Osteoblast (primary cell): ENCODE results near the gene SOWAHB. TPM values are rescaled to one million over a fixed set of nuclear protein-coding genes. Genes with fewer than 3 reads are reported as not detected.
A peak's percentile ranks its signal among the peaks of the same experiment; 100 is the strongest.

Experiments
- DNase-seq: peaks from one replicate; pipeline ENCODE4 v3.0.0; 2011; ENCODE audit warnings: low spot score, mixed read lengths; ENCODE audit not compliant: insufficient read length; ENCODE audit errors: missing footprints
- H2AFZ ChIP-seq: 2 replicates; pipeline ENCODE4 v1.6.0; 2011; ENCODE audit warnings: mild to moderate bottlenecking, low read length
- H3K27ac ChIP-seq: 2 replicates; pipeline ENCODE4 v1.5.1; 2011; ENCODE audit warnings: mild to moderate bottlenecking, low read depth, low read length, moderate library complexity
- H3K27me3 ChIP-seq: 2 replicates; pipeline ENCODE4 v1.6.0; 2012; ENCODE audit warnings: mild to moderate bottlenecking, control low read depth, inconsistent platforms, low read length, moderate library complexity; ENCODE audit not compliant: insufficient read depth
- H3K36me3 ChIP-seq: 2 replicates; pipeline ENCODE4 v1.5.1; 2011; ENCODE audit warnings: mild to moderate bottlenecking, low read length, control low read depth, moderate library complexity; ENCODE audit not compliant: insufficient read depth
- H3K4me1 ChIP-seq: 2 replicates; pipeline ENCODE4 v1.5.1; 2011; ENCODE audit warnings: mild to moderate bottlenecking, low read length, control low read depth, moderate library complexity; ENCODE audit not compliant: insufficient read depth
- H3K4me2 ChIP-seq: 2 replicates; pipeline ENCODE4 v1.6.0; 2011; ENCODE audit warnings: mild to moderate bottlenecking, low read length; ENCODE audit not compliant: insufficient read depth
- H3K4me3 ChIP-seq: fragments of 200-600 bp; sonication (generic); 3 replicates; pipeline ENCODE4 v1.5.1; 2012; ENCODE audit warnings: mild to moderate bottlenecking, low read length, inconsistent platforms; ENCODE audit not compliant: insufficient read depth
- H3K79me2 ChIP-seq: 2 replicates; pipeline ENCODE4 v1.6.0; 2012; ENCODE audit warnings: mild to moderate bottlenecking, low read length, control low read depth, inconsistent platforms; ENCODE audit not compliant: insufficient read depth
- H3K9me3 ChIP-seq: 2 replicates; pipeline ENCODE4 v1.5.1; 2011; ENCODE audit warnings: low read depth, low read length, control low read depth
- H4K20me1 ChIP-seq: 2 replicates; pipeline ENCODE4 v1.6.0; 2012; ENCODE audit warnings: mild to moderate bottlenecking, low read length, control low read depth; ENCODE audit not compliant: insufficient read depth
- CTCF ChIP-seq: IDR thresholded peaks from 2 replicates; pipeline ENCODE4 v1.5.1; 2011; ENCODE audit warnings: mild to moderate bottlenecking, low read depth, low read length, moderate library complexity; ENCODE audit errors: extremely low read depth
- total RNA-seq: library from RNA; depleted of rRNA; stranded (reverse); fragments of >200 nt; gene quantifications from 2 replicates; pipeline ENCODE4 v1.2.3, GENCODE V29; 2012

The SOWAHB gene
- total RNA-seq, 1 donor: under 0.01 TPM

GRCh38 chr4:76895619-76896018, 2.3 kb downstream of the SOWAHB start:
- H2AFZ ChIP-seq: no peak overlapping the region
- peaks cover 4% of the 10 kb centered on the region for H3K4me1 ChIP-seq
- H3K79me2 ChIP-seq: no peaks in the 10 kb centered on the region
- H3K9me3 ChIP-seq: no peaks in the 10 kb centered on the region
- no peaks in the 10 kb centered on the region for H3K36me3 ChIP-seq
- no peak overlapping the region for H3K4me2 ChIP-seq
- peak; percentile 5 for TF ChIP-seq CTCF
- H4K20me1 ChIP-seq: no peaks in the 10 kb centered on the region
- H3K27ac ChIP-seq: no peak overlapping the region
- no peak overlapping the region for H3K4me3 ChIP-seq
- peaks cover 82% of the 10 kb centered on the region for H3K27me3 ChIP-seq
- DNase-seq: no peak

GRCh38 chr4:76894537-76895255, 3.2 kb downstream of the SOWAHB start:
- no peak overlapping the region for H2AFZ ChIP-seq
- peaks cover 4% of the 10 kb centered on the region for H3K4me1 ChIP-seq
- H3K4me3 ChIP-seq: no peak overlapping the region
- peaks cover 77% of the 10 kb centered on the region for H3K27me3 ChIP-seq
- DNase-seq: no peak
- no peak overlapping the region for H3K27ac ChIP-seq
- no peak overlapping the region for H3K4me2 ChIP-seq
- H3K79me2 ChIP-seq: no peaks in the 10 kb centered on the region
- H3K9me3 ChIP-seq: no peaks in the 10 kb centered on the region
- H4K20me1 ChIP-seq: no peaks in the 10 kb centered on the region
- H3K36me3 ChIP-seq: no peaks in the 10 kb centered on the region
- no peak for TF ChIP-seq CTCF

- no peak for DNase-seq
- no peak for TF ChIP-seq CTCF
- peaks cover 56% of the 10 kb centered on the region for H3K27me3 ChIP-seq
Observed at GRCh38 chr4:76892601-76893000, 5.3 kb downstream of the SOWAHB start.

GRCh38 chr4:76892001-76892400, 5.9 kb downstream of the SOWAHB start:
- Histone ChIP-seq H3K9me3 (no peaks in the 10 kb centered on the region), H3K4me2 (no peak overlapping the region), H4K20me1 (no peaks in the 10 kb centered on the region), H3K79me2 (no peaks in the 10 kb centered on the region), H3K4me3 (no peak overlapping the region), H3K27ac (no peak overlapping the region), H2AFZ (no peak overlapping the region), H3K4me1 (no peaks in the 10 kb centered on the region), H3K36me3 (no peaks in the 10 kb centered on the region), H3K27me3 (peaks cover 52% of the 10 kb centered on the region)
- no peak for DNase-seq
- no peak for TF ChIP-seq CTCF

More at GRCh38 chr4:76892601-76893000, 5.3 kb downstream of the SOWAHB start:
- no peaks in the 10 kb centered on the region for H4K20me1 ChIP-seq
- H3K4me2 ChIP-seq: no peak overlapping the region
- H3K79me2 ChIP-seq: no peaks in the 10 kb centered on the region
- no peak overlapping the region for H3K4me3 ChIP-seq
- no peaks in the 10 kb centered on the region for H3K36me3 ChIP-seq
- H3K9me3 ChIP-seq: no peaks in the 10 kb centered on the region
- peaks cover 2% of the 10 kb centered on the region for H3K4me1 ChIP-seq
- no peak overlapping the region for H3K27ac ChIP-seq
- no peak overlapping the region for H2AFZ ChIP-seq
